H1 (cell line): ENCODE measurements around the gene SLK. TPM values are rescaled to one million over a fixed set of nuclear protein-coding genes. Genes with fewer than 3 reads are reported as not detected.

Experiments
- CTCF ChIA-PET: fragments of 300-600 bp; sonication (Branson Sonifier 250); formaldehyde crosslinking; loops from one replicate; lab custom pipeline; 2021; ENCODE audit not compliant: partially characterized antibody; lab: Charles Lee
- POLR2A ChIA-PET: fragments of 300-600 bp; sonication (Branson Sonifier 250); formaldehyde crosslinking; loops from one replicate; lab custom pipeline; 2021; ENCODE audit warnings: inconsistent platforms; ENCODE audit not compliant: partially characterized antibody; lab: Charles Lee
- DNase-seq, 2 experiments: peaks; one replicate each; pipeline versions ENCODE4 v3.0.0 to v3.0.0-alpha.2; 2010 to 2022; ENCODE audit warnings: low spot score in 2 of 2, low read depth in 1 of 2, mixed read lengths in 1 of 2
- FAIRE-seq: peaks from 2 replicates; lab custom pipeline; 2011; peaks lifted over from hg19 to GRCh38; lab: Jason Lieb, UNC
- H2AFZ ChIP-seq: 2 replicates; pipeline ENCODE4 v1.8.1; 2012; ENCODE audit warnings: low read length, inconsistent platforms
- H2AK5ac ChIP-seq: 2 replicates; pipeline ENCODE4 v1.6.1; 2013; ENCODE audit warnings: low read depth, low read length
- H2BK120ac ChIP-seq: replicated peaks from 2 replicates; pipeline ENCODE3; 2013; ENCODE audit warnings: low read depth, low read length, inconsistent platforms
- H2BK12ac ChIP-seq: 2 replicates; pipeline ENCODE4 v1.6.1; 2013; ENCODE audit warnings: low read depth, low read length
- H2BK15ac ChIP-seq: 2 replicates; pipeline ENCODE4 v1.6.1; 2013; ENCODE audit warnings: low read length
- H2BK20ac ChIP-seq: 2 replicates; pipeline ENCODE4 v1.6.1; 2013; ENCODE audit warnings: low read length
- H2BK5ac ChIP-seq: 2 replicates; pipeline ENCODE4 v1.6.1; 2013; ENCODE audit warnings: low read depth, low read length
- H3K14ac ChIP-seq: 2 replicates; pipeline ENCODE4 v1.6.1; 2013; ENCODE audit warnings: inconsistent platforms; ENCODE audit not compliant: insufficient read length
- H3K18ac ChIP-seq: 2 replicates; pipeline ENCODE4 v1.6.1; 2013; ENCODE audit warnings: low read length; ENCODE audit errors: extremely low read depth
- H3K23ac ChIP-seq: 2 replicates; pipeline ENCODE4 v1.6.1; 2013; ENCODE audit warnings: inconsistent platforms; ENCODE audit not compliant: insufficient read length
- H3K23me2 ChIP-seq: 2 replicates; pipeline ENCODE4 v1.6.1; 2013; ENCODE audit warnings: low read depth, low read length
- H3K27ac ChIP-seq: 2 replicates; pipeline ENCODE4 v1.6.1; 2011; ENCODE audit warnings: low read depth, low read length, inconsistent platforms
- H3K27me3 ChIP-seq, 4 experiments: replicated peaks in 1 of 4; 1 replicate in 1 of 4; 2 replicates in 3 of 4; pipeline versions ENCODE4 v1.6.1 to v1.8.1; 2011 to 2013; ENCODE audit warnings: low read length in 3 of 4, mild to moderate bottlenecking in 3 of 4, inconsistent platforms in 2 of 4, mixed read lengths in 2 of 4, moderate library complexity in 1 of 4; ENCODE audit not compliant: control insufficient read depth in 3 of 4, insufficient read depth in 3 of 4; ENCODE audit errors: extremely low read depth in 1 of 4
- H3K36me3 ChIP-seq, 4 experiments: 2 replicates each; pipeline versions ENCODE4 v1.6.1 to v1.8.1; 2011 to 2013; ENCODE audit warnings: mild to moderate bottlenecking in 4 of 4, low read length in 3 of 4, moderate library complexity in 2 of 4, control low read depth in 1 of 4, inconsistent platforms in 1 of 4; ENCODE audit not compliant: insufficient read depth in 4 of 4, control insufficient read depth in 2 of 4
- H3K4ac ChIP-seq: replicated peaks from 2 replicates; pipeline ENCODE3; 2013; ENCODE audit warnings: low read length, low read depth, mixed read lengths, inconsistent platforms; ENCODE audit not compliant: insufficient read length
- H3K4me1 ChIP-seq, 4 experiments: replicated peaks in 1 of 4; 1 replicate in 1 of 4; 2 replicates in 3 of 4; pipeline versions ENCODE4 v1.6.1 to v1.8.1; 2011 to 2013; ENCODE audit warnings: low read length in 3 of 4, inconsistent platforms in 2 of 4, mixed read lengths in 1 of 4; ENCODE audit not compliant: insufficient read depth in 4 of 4, control insufficient read depth in 3 of 4
- H3K4me2 ChIP-seq, 2 experiments: 2 replicates each; pipeline versions ENCODE4 v1.6.1 to v1.8.1; 2011 to 2013; ENCODE audit warnings: low read depth in 2 of 2, low read length in 2 of 2, control low read depth in 1 of 2, inconsistent platforms in 1 of 2, mild to moderate bottlenecking in 1 of 2; ENCODE audit not compliant: insufficient read depth in 1 of 2
- H3K4me3 ChIP-seq, 4 experiments: fragments of 200-600, 300-600 bp in 1 of 4; sonication (generic), shearing (Covaris generic), sonication (Bioruptor Twin) in 1 of 4; 2 replicates each; pipeline versions ENCODE4 v1.5.1 to v1.8.1; 2011 to 2016; ENCODE audit warnings: low read length in 4 of 4, low read depth in 3 of 4, control low read depth in 2 of 4, inconsistent platforms in 2 of 4, mild to moderate bottlenecking in 2 of 4, mixed read lengths in 1 of 4, moderate library complexity in 1 of 4; ENCODE audit not compliant: insufficient read depth in 2 of 4; ENCODE audit errors: extremely low read depth in 1 of 4
- H3K56ac ChIP-seq: replicated peaks from 2 replicates; pipeline ENCODE3; 2013; ENCODE audit warnings: low read depth, mild to moderate bottlenecking, mixed read lengths, low read length, inconsistent platforms; ENCODE audit not compliant: insufficient read length
- H3K79me1 ChIP-seq: 2 replicates; pipeline ENCODE4 v1.6.1; 2013; ENCODE audit warnings: low read depth, low read length, control low read depth
- H3K79me2 ChIP-seq, 2 experiments: 2 replicates each; pipeline versions ENCODE4 v1.6.1 to v1.8.1; 2012 to 2013; ENCODE audit warnings: low read length in 2 of 2, mild to moderate bottlenecking in 2 of 2, inconsistent platforms in 1 of 2; ENCODE audit not compliant: insufficient read depth in 2 of 2, control insufficient read depth in 1 of 2
- H3K9ac ChIP-seq, 4 experiments: replicated peaks in 1 of 4; 1 replicate in 1 of 4; 2 replicates in 3 of 4; pipeline versions ENCODE4 v1.6.1 to v1.8.1; 2011 to 2013; ENCODE audit warnings: low read depth in 3 of 4, low read length in 3 of 4, control low read depth in 2 of 4, mild to moderate bottlenecking in 2 of 4, moderate library complexity in 2 of 4, inconsistent platforms in 1 of 4; ENCODE audit errors: extremely low read depth in 1 of 4
- H3K9me3 ChIP-seq, 2 experiments: 2 replicates each; pipeline versions ENCODE4 v1.6.1 to v1.8.1; 2012 to 2013; ENCODE audit warnings: mild to moderate bottlenecking in 2 of 2, moderate library complexity in 2 of 2, control low read depth in 1 of 2, inconsistent platforms in 1 of 2, low read depth in 1 of 2, low read length in 1 of 2, mixed read lengths in 1 of 2; ENCODE audit not compliant: insufficient read depth in 2 of 2
- H4K20me1 ChIP-seq, 2 experiments: replicated peaks in 1 of 2; 2 replicates each; pipeline versions ENCODE3 to v1.8.1; 2011 to 2013; ENCODE audit warnings: inconsistent platforms in 2 of 2, low read length in 2 of 2, mild to moderate bottlenecking in 1 of 2; ENCODE audit not compliant: insufficient read depth in 2 of 2, control insufficient read depth in 1 of 2
- H4K5ac ChIP-seq: 2 replicates; pipeline ENCODE4 v1.6.1; 2013; ENCODE audit warnings: low read length, low read depth, mixed read lengths, inconsistent platforms; ENCODE audit not compliant: insufficient read length
- H4K8ac ChIP-seq: 2 replicates; pipeline ENCODE4 v1.8.0; 2013; ENCODE audit warnings: mild to moderate bottlenecking, moderate library complexity, low read length, inconsistent platforms; ENCODE audit not compliant: insufficient read depth; ENCODE audit errors: extremely low read depth
- H4K91ac ChIP-seq: replicated peaks from 2 replicates; pipeline ENCODE3; 2013; ENCODE audit warnings: low read length, mixed read lengths, inconsistent platforms; ENCODE audit not compliant: insufficient read length
- CREB1 ChIP-seq: IDR thresholded peaks from 2 replicates; pipeline ENCODE4 v1.6.1; 2012; ENCODE audit warnings: inconsistent platforms
- CTCF ChIP-seq, 3 experiments: IDR thresholded peaks; 1 replicate in 2 of 3; 2 replicates in 1 of 3; pipeline versions ENCODE4 v1.5.1 to v1.6.1; 2011; ENCODE audit warnings: low read length in 3 of 3, mild to moderate bottlenecking in 3 of 3, inconsistent platforms in 2 of 3, low read depth in 1 of 3, moderate library complexity in 1 of 3; ENCODE audit not compliant: insufficient read depth in 1 of 3; ENCODE audit errors: control extremely low read depth in 1 of 3
- FOSL1 ChIP-seq: IDR thresholded peaks from 2 replicates; pipeline ENCODE4 v1.6.1; 2011; ENCODE audit warnings: mild to moderate bottlenecking, low read depth, low read length, moderate library complexity; ENCODE audit not compliant: insufficient read depth
- HDAC2 ChIP-seq, 2 experiments: fragments of 300-600 bp in 1 of 2; sonication (generic) in 1 of 2; IDR thresholded peaks; 2 replicates each; pipeline ENCODE4 v1.6.1; 2011 to 2012; ENCODE audit warnings: low read depth in 2 of 2, low read length in 2 of 2, mild to moderate bottlenecking in 2 of 2, moderate library complexity in 2 of 2, borderline replicate concordance in 1 of 2, inconsistent platforms in 1 of 2
- MAX ChIP-seq: IDR thresholded peaks from 2 replicates; pipeline ENCODE4 v1.6.1; 2012; ENCODE audit warnings: inconsistent platforms
- RNF2 ChIP-seq: fragments of 200-900, 300-1000 bp; sonication (generic); IDR thresholded peaks from 2 replicates; pipeline ENCODE4 v1.7.1; 2016; ENCODE audit warnings: borderline replicate concordance, low read depth, mild to moderate bottlenecking, antibody characterized with exemption, low read length; ENCODE audit not compliant: poor library complexity, severe bottlenecking; ENCODE audit errors: missing control alignments
- SP4 ChIP-seq: IDR thresholded peaks from 2 replicates; pipeline ENCODE4 v1.6.1; 2012; ENCODE audit warnings: low read length, inconsistent platforms
- SRF ChIP-seq: IDR thresholded peaks from 2 replicates; pipeline ENCODE4 v1.6.1; 2011; ENCODE audit warnings: mild to moderate bottlenecking, low read depth, low read length, moderate library complexity
- TAF1 ChIP-seq: IDR thresholded peaks from 2 replicates; pipeline ENCODE4 v1.6.1; 2011; ENCODE audit warnings: mild to moderate bottlenecking, low read depth, low read length
- USF2 ChIP-seq: IDR thresholded peaks from 2 replicates; pipeline ENCODE4 v1.6.1; 2011; ENCODE audit warnings: low read length, improper control_type of control experiment
- YY1 ChIP-seq: IDR thresholded peaks from 2 replicates; pipeline ENCODE4 v1.6.1; 2011; ENCODE audit warnings: low read depth, mild to moderate bottlenecking, low read length
- WGBS, 2 experiments: shearing (Covaris generic) in 1 of 2; methylation state at CpG; one replicate each; pipeline versions ENCODE4 v1.1.6 to v1.1.7; 2013 to 2015; ENCODE audit warnings: low lambda C conversion rate in 2 of 2, mixed read lengths in 2 of 2, inconsistent platforms in 1 of 2, low coverage in 1 of 2, missing lambda C conversion rate in 1 of 2; ENCODE audit not compliant: insufficient replicate concordance in 2 of 2, insufficient coverage in 1 of 2, insufficient read length in 1 of 2; ENCODE audit errors: extremely low coverage in 1 of 2, missing lambda C conversion rate in 1 of 2; 5-methylcytosine and 5-hydroxymethylcytosine counted together
- polyA plus RNA-seq, 7 experiments: library from polyadenylated mRNA; depleted of rRNA in 3 of 7; stranded (reverse) in 5 of 7; unstranded in 2 of 7; fragments of >200 nt in 5 of 7; fragments of 200-250 nt in 2 of 7; gene quantifications; 1 replicate in 5 of 7; 2 replicates in 1 of 7; 4 replicates in 1 of 7; pipeline versions ENCODE4 v1.2.1 to v1.2.3, GENCODE V29; 2011 to 2013; ENCODE audit warnings: missing spikeins in 2 of 7, mixed read lengths in 2 of 7
- total RNA-seq: library from RNA; stranded (reverse); fragmentation: NEBNext Ultra II Directional; extraction: Animal tissue kit (Norgen Biotek cat#: 25700); gene quantifications from 2 replicates; pipeline ENCODE4 v1.2.1, GENCODE V29; 2021

The SLK gene
- total and polyA plus RNA-seq, 2 of the 8 experiments (the other 6 are each of a cell fraction or from before 2014, with no cell fraction given), result 2.7 to 18.3 TPM

- WGBS, 2 experiments, result 78% methylated on average over 3 of the region's 3 CpGs; no CpG with 5 or more reads in 1 of the 2 experiments
- H2BK120ac ChIP-seq, result no peak overlapping the region
- no peak overlapping the region for H2BK20ac ChIP-seq
- H3K56ac ChIP-seq, result no peak overlapping the region
- H4K20me1 ChIP-seq, result no peaks in the 10 kb centered on the region
- H2AK5ac ChIP-seq, result no peak overlapping the region
- no peak overlapping the region for H3K4me2 ChIP-seq
- H3K79me2 ChIP-seq, result no peaks in the 10 kb centered on the region
- H4K5ac ChIP-seq, result no peak overlapping the region
- no peak overlapping the region for H2BK12ac ChIP-seq
- H3K27ac ChIP-seq, result no peak overlapping the region
- no peaks in the 10 kb centered on the region for H3K9me3 ChIP-seq
- H2BK15ac ChIP-seq, result no peak overlapping the region
- H3K23me2 ChIP-seq, result no peaks in the 10 kb centered on the region
- no peak overlapping the region for H3K4me3 ChIP-seq
- H3K36me3 ChIP-seq, result no peaks in the 10 kb centered on the region
- DNase-seq (no peak), FAIRE-seq (no peak)
- no peak overlapping the region for H3K14ac ChIP-seq
- ChIA-PET POLR2A (no interaction called here), CTCF (no interaction called here)
- H3K18ac ChIP-seq, result no peak overlapping the region
- H4K91ac ChIP-seq, result no peak overlapping the region
- H3K23ac ChIP-seq, result no peak overlapping the region
- no peak overlapping the region for H3K4ac ChIP-seq
- no peak overlapping the region for H4K8ac ChIP-seq
- H2BK5ac ChIP-seq, result no peak overlapping the region
- H3K79me1 ChIP-seq, result no peaks in the 10 kb centered on the region
- H3K27me3 ChIP-seq, result no peaks in the 10 kb centered on the region
- H3K4me1 ChIP-seq, result no peaks in the 10 kb centered on the region
- no peak overlapping the region for H2AFZ ChIP-seq
- no peak overlapping the region for H3K9ac ChIP-seq
- TF ChIP-seq FOSL1 (no peak), YY1 (no peak), HDAC2 (IDR thresholded peaks at IDR 0.05; ENCODE audit: borderline replicate concordance in 1 of 2, low read depth in 2 of 2, low read length in 2 of 2) (no peak), TAF1 (no peak), MAX (no peak), USF2 (no peak), RNF2 (no peak), SP4 (no peak), CTCF (IDR thresholded peaks at IDR 0.05; ENCODE audit: control extremely low read depth in 1 of 3, insufficient read depth in 1 of 3, low read depth in 1 of 3, low read length in 3 of 3) (no peak), SRF (no peak), CREB1 (no peak)
Observed at GRCh38 chr10:103960103-103960502, 6.8 kb upstream of the SLK start.
